ENCODE data around the gene ENTPD8.

- TF ChIP-seq, protein P1, sequence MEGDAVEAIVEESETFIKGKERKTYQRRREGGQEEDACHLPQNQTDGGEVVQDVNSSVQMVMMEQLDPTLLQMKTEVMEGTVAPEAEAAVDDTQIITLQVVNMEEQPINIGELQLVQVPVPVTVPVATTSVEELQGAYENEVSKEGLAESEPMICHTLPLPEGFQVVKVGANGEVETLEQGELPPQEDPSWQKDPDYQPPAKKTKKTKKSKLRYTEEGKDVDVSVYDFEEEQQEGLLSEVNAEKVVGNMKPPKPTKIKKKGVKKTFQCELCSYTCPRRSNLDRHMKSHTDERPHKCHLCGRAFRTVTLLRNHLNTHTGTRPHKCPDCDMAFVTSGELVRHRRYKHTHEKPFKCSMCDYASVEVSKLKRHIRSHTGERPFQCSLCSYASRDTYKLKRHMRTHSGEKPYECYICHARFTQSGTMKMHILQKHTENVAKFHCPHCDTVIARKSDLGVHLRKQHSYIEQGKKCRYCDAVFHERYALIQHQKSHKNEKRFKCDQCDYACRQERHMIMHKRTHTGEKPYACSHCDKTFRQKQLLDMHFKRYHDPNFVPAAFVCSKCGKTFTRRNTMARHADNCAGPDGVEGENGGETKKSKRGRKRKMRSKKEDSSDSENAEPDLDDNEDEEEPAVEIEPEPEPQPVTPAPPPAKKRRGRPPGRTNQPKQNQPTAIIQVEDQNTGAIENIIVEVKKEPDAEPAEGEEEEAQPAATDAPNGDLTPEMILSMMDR (IDR thresholded peaks at IDR 0.05; ENCODE audit: extremely low read depth in 1 of 2, insufficient read depth in 1 of 2, low read depth in 1 of 2, low read length in 2 of 2), result no peak
- no peak for TF ChIP-seq POLR2AphosphoS5 (IDR thresholded peaks at IDR 0.05; ENCODE audit: insufficient read depth, low read depth, low read length)
- TF ChIP-seq, protein P2, sequence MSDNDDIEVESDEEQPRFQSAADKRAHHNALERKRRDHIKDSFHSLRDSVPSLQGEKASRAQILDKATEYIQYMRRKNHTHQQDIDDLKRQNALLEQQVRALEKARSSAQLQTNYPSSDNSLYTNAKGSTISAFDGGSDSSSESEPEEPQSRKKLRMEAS (IDR thresholded peaks at IDR 0.05; ENCODE audit: insufficient read depth, insufficient read length), result no peak
- no peak for TF ChIP-seq POLR2A (IDR thresholded peaks at IDR 0.05; ENCODE audit: low read depth, low read length)
- no peak for TF ChIP-seq FOS (IDR thresholded peaks at IDR 0.05; ENCODE audit: borderline replicate concordance, insufficient read depth, low read length)
- TF ChIP-seq EZH2 (IDR thresholded peaks at IDR 0.05; ENCODE audit: borderline replicate concordance, low read depth, low read length, severe bottlenecking), result no peak
- TF ChIP-seq JUN (IDR thresholded peaks at IDR 0.05; ENCODE audit: borderline replicate concordance, insufficient read depth, insufficient read length, low read depth), result no peak
These were observed 36.1 kb downstream of the ENTPD8 start for GRCh38 chr9:137404961-137405567.

Data from endothelial cell of umbilical vein (primary cell).